ENCODE measurements around the gene ID3.

- TF ChIP-seq POLR2A (IDR thresholded peaks at IDR 0.05; ENCODE audit: low read depth, low read length) (no peak), POLR2AphosphoS5 (IDR thresholded peaks at IDR 0.05; ENCODE audit: low read depth, low read length) (no peak)
These were observed 5.2 kb downstream of the ID3 start for GRCh38 chr1:23554127-23554480.
